Neural progenitor cell (in vitro differentiated cells): ENCODE measurements around the gene BBS9. TPM values are rescaled to one million over a fixed set of nuclear protein-coding genes. Genes with fewer than 3 reads are reported as not detected.
"Not testable (repeated sequence)": the region's sequence is repeated elsewhere in the genome, so short reads cannot be mapped to it uniquely, and the experiment has no call there.

Experiments used
- DNase-seq: peaks from one replicate; pipeline ENCODE4 v3.0.0-alpha.2; 2016; ENCODE audit warnings: low spot score
- H2AFZ ChIP-seq: fragments of 200-600 bp; sonication (generic); replicated peaks from 2 replicates; pipeline ENCODE4 v1.6.1; 2016; ENCODE audit warnings: antibody characterized with exemption
- H3F3A ChIP-seq: fragments of 200-600 bp; sonication (generic); 2 replicates; pipeline ENCODE4 v1.6.1; 2016; ENCODE audit warnings: antibody characterized with exemption, low read depth
- H3K27ac ChIP-seq: fragments of 200-600 bp; sonication (generic); 2 replicates; pipeline ENCODE4 v1.5.1; 2016; ENCODE audit warnings: mild to moderate bottlenecking
- H3K27me3 ChIP-seq: fragments of 200-600 bp; sonication (generic); 2 replicates; pipeline ENCODE4 v1.6.1; 2016; ENCODE audit warnings: mild to moderate bottlenecking, moderate library complexity
- H3K36me3 ChIP-seq: fragments of 200-600 bp; sonication (generic); 2 replicates; pipeline ENCODE4 v1.5.1; 2016
- H3K4me1 ChIP-seq: fragments of 200-600 bp; sonication (generic); 2 replicates; pipeline ENCODE4 v1.6.1; 2016; ENCODE audit warnings: mixed run types
- H3K4me2 ChIP-seq: fragments of 200-600 bp; sonication (generic); 2 replicates; pipeline ENCODE4 v1.6.1; 2016
- H3K4me3 ChIP-seq: fragments of 200-600 bp; sonication (generic); 2 replicates; pipeline ENCODE4 v1.5.1; 2016
- H3K79me2 ChIP-seq: fragments of 200-600 bp; sonication (generic); 2 replicates; pipeline ENCODE4 v1.6.1; 2016; ENCODE audit warnings: low read depth
- H3K9ac ChIP-seq: fragments of 200-600 bp; sonication (generic); 2 replicates; pipeline ENCODE4 v1.6.1; 2016
- H3K9me3 ChIP-seq: fragments of 200-600 bp; sonication (generic); 2 replicates; pipeline ENCODE4 v1.5.1; 2016; ENCODE audit warnings: low read depth
- H4K20me1 ChIP-seq: fragments of 200-600 bp; sonication (generic); 2 replicates; pipeline ENCODE4 v1.6.1; 2016; ENCODE audit warnings: low read depth
- H3K27ac Mint-ChIP-seq: 3 replicates; pipeline ENCODE4 v1.8.0; 2021; ENCODE audit warnings: mixed read lengths
- H3K27me3 Mint-ChIP-seq: 2 replicates; pipeline ENCODE4 v1.8.0; 2022; ENCODE audit warnings: low read depth, mild to moderate bottlenecking, inconsistent platforms, moderate library complexity, mixed read lengths; ENCODE audit not compliant: insufficient read depth
- H3K36me3 Mint-ChIP-seq: 3 replicates; pipeline ENCODE4 v1.8.0; 2021; ENCODE audit warnings: mixed read lengths
- H3K4me1 Mint-ChIP-seq: 3 replicates; pipeline ENCODE4 v1.8.0; 2021; ENCODE audit warnings: mixed read lengths
- H3K4me3 Mint-ChIP-seq: 3 replicates; pipeline ENCODE4 v1.8.0; 2021; ENCODE audit warnings: mild to moderate bottlenecking, moderate library complexity, mixed read lengths
- H3K9me3 Mint-ChIP-seq: 3 replicates; pipeline ENCODE4 v1.8.0; 2020; ENCODE audit warnings: mixed read lengths
- EZH2 ChIP-seq: fragments of 200-600 bp; sonication (generic); IDR thresholded peaks from 2 replicates; pipeline ENCODE4 v1.6.1; 2017; ENCODE audit warnings: antibody characterized with exemption, mild to moderate bottlenecking, moderate library complexity
- EZH2phosphoT487 ChIP-seq: fragments of 200-600 bp; sonication (generic); IDR thresholded peaks from 2 replicates; pipeline ENCODE4 v1.6.1; 2017; ENCODE audit warnings: antibody characterized with exemption
- total RNA-seq: library from RNA; depleted of rRNA; stranded (reverse); fragments of >200 nt; gene quantifications from 2 replicates; pipeline ENCODE4 v1.2.3, GENCODE V29; 2015; ENCODE audit warnings: low replicate concordance
- TF ChIP-seq, protein P1 (sequence below): fragments of 200-600 bp; sonication (generic); IDR thresholded peaks from 2 replicates; pipeline ENCODE4 v1.5.1; 2017; ENCODE audit warnings: antibody characterized with exemption, mild to moderate bottlenecking

Gene BBS9
- total RNA-seq, 1 donor from 2014 or later = 40.3 TPM

DNA sequence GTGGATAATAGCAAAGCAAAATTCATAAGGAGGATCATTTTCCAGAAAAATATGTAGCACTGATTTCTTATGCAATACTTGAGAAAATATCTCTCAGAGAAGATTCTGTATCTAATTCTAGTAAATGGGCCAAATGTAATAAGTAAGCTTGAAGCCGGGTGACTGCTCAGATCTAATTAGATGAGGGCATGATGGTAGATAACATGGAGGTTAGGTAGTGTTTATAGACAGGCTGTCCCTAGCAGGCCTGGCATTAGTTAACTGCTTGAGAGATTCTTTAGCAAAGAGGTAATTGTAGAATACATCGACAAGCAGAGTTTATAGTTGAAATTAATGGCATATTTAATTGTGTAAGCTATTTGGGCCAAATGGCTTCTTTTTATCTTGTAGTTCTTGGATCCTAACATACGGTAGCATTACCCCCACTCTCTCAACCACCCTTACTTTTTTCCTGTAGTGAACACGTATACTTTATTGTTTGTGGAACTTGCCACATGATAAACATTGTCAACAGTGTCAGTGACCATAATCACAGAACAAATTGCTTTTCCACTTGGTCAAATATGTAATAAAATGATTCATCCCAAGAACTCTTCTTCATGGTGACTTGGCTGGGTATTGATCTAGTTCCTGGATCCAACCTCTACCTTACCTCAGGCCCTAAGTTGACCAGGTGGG, 343.1 kb downstream of the BBS9 start:
- H4K20me1 ChIP-seq = no peaks in the 10 kb centered on the region
- no peak overlapping the region for H3K4me3 ChIP-seq
- TF ChIP-seq, protein P1, sequence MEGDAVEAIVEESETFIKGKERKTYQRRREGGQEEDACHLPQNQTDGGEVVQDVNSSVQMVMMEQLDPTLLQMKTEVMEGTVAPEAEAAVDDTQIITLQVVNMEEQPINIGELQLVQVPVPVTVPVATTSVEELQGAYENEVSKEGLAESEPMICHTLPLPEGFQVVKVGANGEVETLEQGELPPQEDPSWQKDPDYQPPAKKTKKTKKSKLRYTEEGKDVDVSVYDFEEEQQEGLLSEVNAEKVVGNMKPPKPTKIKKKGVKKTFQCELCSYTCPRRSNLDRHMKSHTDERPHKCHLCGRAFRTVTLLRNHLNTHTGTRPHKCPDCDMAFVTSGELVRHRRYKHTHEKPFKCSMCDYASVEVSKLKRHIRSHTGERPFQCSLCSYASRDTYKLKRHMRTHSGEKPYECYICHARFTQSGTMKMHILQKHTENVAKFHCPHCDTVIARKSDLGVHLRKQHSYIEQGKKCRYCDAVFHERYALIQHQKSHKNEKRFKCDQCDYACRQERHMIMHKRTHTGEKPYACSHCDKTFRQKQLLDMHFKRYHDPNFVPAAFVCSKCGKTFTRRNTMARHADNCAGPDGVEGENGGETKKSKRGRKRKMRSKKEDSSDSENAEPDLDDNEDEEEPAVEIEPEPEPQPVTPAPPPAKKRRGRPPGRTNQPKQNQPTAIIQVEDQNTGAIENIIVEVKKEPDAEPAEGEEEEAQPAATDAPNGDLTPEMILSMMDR = no peak
- no peak for TF ChIP-seq EZH2
- TF ChIP-seq EZH2phosphoT487 = no peak
- H3K79me2 ChIP-seq = no peaks in the 10 kb centered on the region
- H2AFZ ChIP-seq = no peak overlapping the region
- Mint-ChIP-seq H3K9me3 (no peaks in the 10 kb centered on the region), H3K36me3 (no peaks in the 10 kb centered on the region), H3K4me1 (peaks cover 6% of the 10 kb centered on the region), H3K27me3 (peaks cover 3% of the 10 kb centered on the region), H3K4me3 (no peak overlapping the region), H3K27ac (no peak overlapping the region)
- no peak overlapping the region for H3K27ac ChIP-seq
- peaks cover 6% of the 10 kb centered on the region for H3K4me1 ChIP-seq
- H3K4me2 ChIP-seq = no peak overlapping the region
- no peaks in the 10 kb centered on the region for H3K9me3 ChIP-seq
- H3K27me3 ChIP-seq = no peaks in the 10 kb centered on the region
- peaks cover 5% of the 10 kb centered on the region for H3K36me3 ChIP-seq
- DNase-seq = no peak
- no peaks in the 10 kb centered on the region for H3F3A ChIP-seq
- no peak overlapping the region for H3K9ac ChIP-seq

DNA sequence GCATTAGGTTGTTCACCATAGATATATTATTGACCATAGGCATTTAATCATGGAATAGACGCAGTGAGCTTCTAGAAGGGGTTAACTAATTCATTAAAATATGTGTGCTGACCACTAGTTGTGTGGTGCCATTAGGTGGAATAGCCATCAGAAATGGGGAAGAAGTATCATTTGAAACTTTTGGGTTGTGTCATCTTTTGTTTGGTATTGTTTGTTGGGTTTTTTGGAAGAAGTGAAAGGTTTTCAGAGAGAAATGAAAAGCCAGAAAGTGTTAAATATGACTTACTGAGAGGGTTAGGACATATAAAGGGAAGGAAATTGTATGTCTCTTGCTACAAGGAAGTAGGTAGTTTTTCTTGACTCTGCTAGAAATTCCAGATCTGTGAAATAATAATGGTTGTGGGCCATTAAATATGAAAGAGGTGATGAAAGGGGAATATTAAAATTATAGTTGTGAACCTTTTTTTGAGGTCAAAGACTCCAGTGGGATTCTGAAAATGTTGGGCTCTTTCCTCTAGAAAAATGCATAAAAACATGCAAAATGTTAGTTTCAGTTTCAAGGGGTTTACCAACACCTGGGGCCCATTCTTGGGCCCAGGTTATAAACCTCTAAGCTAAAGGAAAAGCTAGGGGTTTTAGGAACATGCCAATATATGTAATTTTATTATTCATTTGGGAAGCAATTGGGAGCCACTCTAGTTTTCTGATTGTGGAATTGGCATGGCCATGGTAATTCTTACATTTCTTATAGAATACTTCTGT, 348.5 kb downstream of the BBS9 start:
- Mint-ChIP-seq H3K4me1 (peaks cover 6% of the 10 kb centered on the region), H3K9me3 (no peaks in the 10 kb centered on the region), H3K36me3 (no peaks in the 10 kb centered on the region), H3K27ac (no peak overlapping the region), H3K4me3 (no peak overlapping the region), H3K27me3 (peaks cover 3% of the 10 kb centered on the region)
- H3K27me3 ChIP-seq = no peaks in the 10 kb centered on the region
- H3K9me3 ChIP-seq = no peaks in the 10 kb centered on the region
- H3K4me2 ChIP-seq = no peak overlapping the region
- TF ChIP-seq, protein P1 = no peak
- no peak for TF ChIP-seq EZH2phosphoT487
- TF ChIP-seq EZH2 = no peak
- no peaks in the 10 kb centered on the region for H4K20me1 ChIP-seq
- H3K27ac ChIP-seq = no peak overlapping the region
- H3K4me3 ChIP-seq = no peak overlapping the region
- DNase-seq = no peak
- no peaks in the 10 kb centered on the region for H3K79me2 ChIP-seq
- no peaks in the 10 kb centered on the region for H3F3A ChIP-seq
- no peak overlapping the region for H2AFZ ChIP-seq
- no peaks in the 10 kb centered on the region for H3K36me3 ChIP-seq
- peaks cover 6% of the 10 kb centered on the region for H3K4me1 ChIP-seq
- no peak overlapping the region for H3K9ac ChIP-seq

DNA sequence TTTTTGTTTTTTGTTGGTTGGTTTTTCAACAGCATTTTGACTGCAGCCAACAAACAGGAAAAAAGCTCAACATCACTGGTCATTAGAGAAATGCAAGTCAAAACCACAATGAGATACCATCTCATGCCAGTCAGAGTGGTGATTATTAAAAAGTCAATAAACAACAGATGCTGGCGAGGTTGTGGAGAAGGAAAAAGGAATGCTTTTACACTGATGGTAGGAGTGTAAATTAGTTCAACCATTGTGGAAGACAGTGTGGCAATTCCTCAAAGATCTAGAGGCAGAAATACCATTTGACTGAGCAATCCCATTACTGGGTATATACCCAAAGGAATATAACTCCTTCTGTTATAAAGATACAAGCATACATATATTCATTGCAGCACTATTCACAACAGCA, 355.1 kb downstream of the BBS9 start:
- H3K27ac ChIP-seq, H3K9me3 ChIP-seq, H3K36me3 Mint-ChIP-seq, H3K9me3 Mint-ChIP-seq, H3K4me1 ChIP-seq, H3K9ac ChIP-seq, H3K27me3 ChIP-seq, H3K4me1 Mint-ChIP-seq, H3K4me3 ChIP-seq, H3K27ac Mint-ChIP-seq, DNase-seq, H2AFZ ChIP-seq, H3K36me3 ChIP-seq, H3F3A ChIP-seq, H3K27me3 Mint-ChIP-seq, H3K4me3 Mint-ChIP-seq, H3K79me2 ChIP-seq, H4K20me1 ChIP-seq, H3K4me2 ChIP-seq: not testable (repeated sequence)
